ENCODE measurements around the gene FOCAD.

DNA sequence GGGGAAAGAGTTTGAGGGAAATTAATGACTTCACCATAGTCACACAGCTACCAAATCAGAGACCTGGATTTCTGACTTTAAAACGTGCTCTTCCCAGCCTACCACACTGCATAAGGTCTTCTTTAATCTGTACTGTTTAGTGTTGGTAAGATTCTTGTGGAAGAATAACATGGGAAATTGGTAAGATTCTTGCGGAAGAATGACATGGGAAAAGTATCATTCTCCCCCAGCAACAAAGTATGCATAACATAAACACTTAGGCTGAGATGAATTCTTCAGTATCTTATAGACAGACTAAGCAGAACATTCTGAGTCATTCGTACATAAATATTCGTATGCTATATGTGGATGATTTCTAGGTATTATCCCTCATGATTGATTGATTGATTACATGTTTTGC lies 170.4 kb downstream of the FOCAD start:
- TF ChIP-seq, protein P1, sequence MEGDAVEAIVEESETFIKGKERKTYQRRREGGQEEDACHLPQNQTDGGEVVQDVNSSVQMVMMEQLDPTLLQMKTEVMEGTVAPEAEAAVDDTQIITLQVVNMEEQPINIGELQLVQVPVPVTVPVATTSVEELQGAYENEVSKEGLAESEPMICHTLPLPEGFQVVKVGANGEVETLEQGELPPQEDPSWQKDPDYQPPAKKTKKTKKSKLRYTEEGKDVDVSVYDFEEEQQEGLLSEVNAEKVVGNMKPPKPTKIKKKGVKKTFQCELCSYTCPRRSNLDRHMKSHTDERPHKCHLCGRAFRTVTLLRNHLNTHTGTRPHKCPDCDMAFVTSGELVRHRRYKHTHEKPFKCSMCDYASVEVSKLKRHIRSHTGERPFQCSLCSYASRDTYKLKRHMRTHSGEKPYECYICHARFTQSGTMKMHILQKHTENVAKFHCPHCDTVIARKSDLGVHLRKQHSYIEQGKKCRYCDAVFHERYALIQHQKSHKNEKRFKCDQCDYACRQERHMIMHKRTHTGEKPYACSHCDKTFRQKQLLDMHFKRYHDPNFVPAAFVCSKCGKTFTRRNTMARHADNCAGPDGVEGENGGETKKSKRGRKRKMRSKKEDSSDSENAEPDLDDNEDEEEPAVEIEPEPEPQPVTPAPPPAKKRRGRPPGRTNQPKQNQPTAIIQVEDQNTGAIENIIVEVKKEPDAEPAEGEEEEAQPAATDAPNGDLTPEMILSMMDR (IDR thresholded peaks at IDR 0.05; ENCODE audit: low read length): no peak
- TF ChIP-seq EZH2phosphoT487 (IDR thresholded peaks at IDR 0.05; ENCODE audit: low read length) (no peak), EZH2 (optimal IDR thresholded peaks at IDR 0.05; ENCODE audit: low read depth, low read length) (no peak)
